ENCODE data around the gene PRDM8. TPM values are rescaled to one million over a fixed set of nuclear protein-coding genes. Genes with fewer than 3 reads are reported as not detected.

Gene PRDM8
- total RNA-seq: 1 to 10 TPM; 1.4 to 1.6 TPM

DNA sequence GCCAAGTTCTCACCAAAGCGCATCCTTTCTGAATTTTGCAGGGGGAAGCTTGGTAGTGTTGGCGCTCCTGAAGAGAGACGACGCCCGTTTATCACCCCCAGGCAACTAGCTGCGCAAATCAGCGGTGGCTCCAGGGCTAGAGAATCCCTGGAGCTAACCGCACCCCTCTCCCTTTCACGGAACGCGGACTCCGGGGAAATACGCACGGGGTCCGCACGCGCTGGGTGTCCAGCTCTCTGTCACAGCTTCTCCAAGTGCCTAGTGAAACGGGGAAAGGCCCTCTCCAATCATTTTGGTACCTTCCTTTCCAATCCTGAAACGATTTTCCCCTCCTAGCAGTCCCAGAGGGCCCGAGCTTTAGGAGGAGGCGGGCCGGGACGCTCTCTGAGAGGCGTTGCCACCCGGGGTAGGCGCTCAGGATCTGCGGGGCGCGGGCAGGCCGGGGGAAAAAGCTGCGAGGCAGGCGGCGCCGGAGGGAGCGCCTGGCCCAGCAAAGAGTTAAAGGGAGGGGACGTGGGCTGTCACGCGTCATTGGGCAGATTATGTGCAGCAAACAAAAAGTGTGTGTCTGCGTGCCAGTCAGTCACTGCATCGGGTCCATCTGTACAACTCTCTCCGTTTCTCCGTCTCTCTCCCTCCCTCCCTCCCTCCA is at the start of gene PRDM8:
TSS of gene PRDM8 (plus strand) at position 582 of the 652 bp plus-strand sequence. CDS start 2,578 bp downstream, outside the sequence.
- H3K27me3 Mint-ChIP-seq: peaks cover 33% of the 10 kb centered on the region
- peak within 1 kb of the TSS; percentile 64 for H3K4me3 Mint-ChIP-seq
- peaks cover 30% of the 10 kb centered on the region for H3K4me1 Mint-ChIP-seq
- POLR2A ChIA-PET: no interaction called here
- H3K9me3 Mint-ChIP-seq (ENCODE audit: low read depth): no peaks in the 10 kb centered on the region
- H3K36me3 Mint-ChIP-seq (ENCODE audit: low read depth): no peaks in the 10 kb centered on the region
- ATAC-seq (peak; percentile 51), DNase-seq (peak; percentile 59)
- intact Hi-C loops (cut with DNase I, micrococcal nuclease): loop anchor here in 1 of 2 experiments (2.0 kb wide), 1 partner anchor 70 kb away; the partner anchor contains the start of gene FGF5
- no peak within 1 kb of the TSS for H3K27ac Mint-ChIP-seq
- CTCF ChIA-PET: interaction anchor here (1.0 to 7.0 kb wide), 3 partner anchors 11 to 123 kb away, joined by 3 to 105 read pairs (median 3); no protein-coding TSS in a partner anchor

DNA sequence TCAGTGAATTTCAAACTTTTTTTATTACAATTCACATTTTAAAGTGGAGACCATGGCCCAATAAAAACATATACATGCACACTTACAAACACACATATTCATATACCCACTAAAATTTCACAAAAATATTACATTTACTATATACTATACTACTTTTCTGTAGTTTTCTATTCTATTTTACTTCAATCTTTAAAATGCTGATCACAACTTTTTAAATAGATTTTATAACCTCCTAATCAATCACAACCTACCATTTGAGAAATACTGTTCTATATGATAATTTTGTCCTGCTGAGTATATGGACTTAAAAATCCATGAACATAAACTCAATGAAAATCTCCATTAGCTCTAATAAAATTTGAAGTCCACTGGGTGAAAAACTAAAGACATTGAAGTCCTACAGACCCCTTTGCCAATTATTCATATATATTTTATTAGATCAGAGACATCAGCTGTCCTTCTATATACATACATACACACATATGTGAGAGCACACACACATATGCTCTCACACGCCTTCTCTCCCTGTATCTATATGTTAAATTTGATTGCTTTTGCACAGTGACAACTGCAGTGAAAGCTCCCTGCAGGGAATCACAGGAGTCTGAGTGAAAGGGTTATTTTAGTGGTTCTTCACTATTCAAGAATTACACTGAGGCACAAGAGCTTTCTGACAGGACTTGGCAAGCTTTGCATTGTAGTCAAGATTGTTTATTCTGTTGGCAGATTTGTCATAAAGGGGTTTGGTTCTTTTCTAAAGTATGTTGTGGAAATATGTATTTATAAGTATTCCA is 46.7 kb upstream of the PRDM8 start:
- Mint-ChIP-seq H3K4me1 (peaks cover 23% of the 10 kb centered on the region), H3K4me3 (no peak overlapping the region), H3K27ac (no peak overlapping the region), H3K9me3 (ENCODE audit: low read depth) (no peaks in the 10 kb centered on the region), H3K27me3 (no peaks in the 10 kb centered on the region), H3K36me3 (ENCODE audit: low read depth) (no peaks in the 10 kb centered on the region)
- no peak for ATAC-seq
- POLR2A ChIA-PET: no interaction called here
- CTCF ChIA-PET: interaction anchor here (0.5 to 1.3 kb wide), 2 partner anchors 12 to 115 kb away, joined by 3 read pairs; no protein-coding TSS in a partner anchor
- intact Hi-C loops (cut with DNase I, micrococcal nuclease): no loop called here
- DNase-seq: no peak

DNA sequence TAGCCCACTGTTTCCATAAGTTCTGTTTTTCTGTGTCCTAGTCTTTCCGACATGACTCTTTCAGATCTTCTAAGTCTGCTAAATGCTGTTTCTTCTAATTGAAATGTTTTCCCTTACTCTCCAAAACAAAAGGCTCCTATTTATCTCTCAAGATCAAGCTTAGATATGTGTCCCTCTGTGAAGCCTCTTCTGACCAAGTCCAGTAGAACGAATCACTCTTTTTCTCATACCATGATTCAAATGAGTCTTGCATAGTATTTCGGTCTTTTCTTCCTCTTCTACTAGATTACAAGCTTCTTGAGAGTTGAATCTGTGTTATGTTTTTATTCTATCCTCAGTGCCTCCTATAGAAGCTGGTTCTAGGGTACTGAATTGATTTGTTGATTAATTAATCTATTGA is 45.3 kb upstream of the PRDM8 start:
- ChIA-PET POLR2A (no interaction called here), CTCF (interaction anchor here (1.1 kb wide), 1 partner anchor 17 kb away, joined by 3 read pairs; no protein-coding TSS in a partner anchor)
- Mint-ChIP-seq H3K4me3 (no peak overlapping the region), H3K27ac (no peak overlapping the region), H3K36me3 (ENCODE audit: low read depth) (no peaks in the 10 kb centered on the region), H3K9me3 (ENCODE audit: low read depth) (no peaks in the 10 kb centered on the region), H3K4me1 (peaks cover 23% of the 10 kb centered on the region), H3K27me3 (no peaks in the 10 kb centered on the region)
- DNase-seq: no peak
- intact Hi-C loops (cut with DNase I, micrococcal nuclease): no loop called here
- ATAC-seq: peak; percentile 34

GRCh38 chr4:80153874-80154544 is 43.3 kb upstream of the PRDM8 start:
- CTCF ChIA-PET: interaction anchor here (1.1 to 3.2 kb wide), 9 partner anchors 13 to 59 kb away, joined by 3 to 19 read pairs (median 7); no protein-coding TSS in a partner anchor
- Mint-ChIP-seq H3K4me1 (peaks cover 28% of the 10 kb centered on the region), H3K4me3 (no peak overlapping the region), H3K27ac (peak overlapping the region; percentile 67), H3K9me3 (ENCODE audit: low read depth) (peaks cover 2% of the 10 kb centered on the region), H3K27me3 (no peaks in the 10 kb centered on the region), H3K36me3 (ENCODE audit: low read depth) (no peaks in the 10 kb centered on the region)
- DNase-seq (no peak), ATAC-seq (peak; percentile 89)
- POLR2A ChIA-PET: interaction anchor here (0.6 to 1.2 kb wide), 3 partner anchors 17 to 28 kb away, joined by 3 to 5 read pairs (median 3); no protein-coding TSS in a partner anchor
- intact Hi-C loops (cut with DNase I, micrococcal nuclease): loop anchor here (1.0 to 2.0 kb wide), 4 partner anchors 15 to 30 kb away; no protein-coding TSS in a partner anchor

DNA sequence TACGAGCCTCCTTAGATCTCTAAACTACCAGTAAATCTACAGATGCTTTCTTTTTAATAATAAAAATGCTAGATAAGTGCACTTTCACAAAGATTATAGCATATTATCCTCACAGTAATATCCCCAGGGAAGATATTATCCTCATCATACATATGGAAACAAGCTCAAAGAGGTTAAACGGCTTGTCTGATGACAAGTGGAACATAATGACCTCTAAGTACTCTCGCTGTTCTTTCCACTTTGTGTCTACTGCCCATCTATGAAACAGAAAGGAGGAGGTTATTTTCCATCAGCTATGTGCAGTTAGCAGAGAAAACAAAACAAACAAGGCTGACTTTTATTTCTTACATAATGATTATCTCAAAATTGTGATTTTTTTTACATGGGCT is 42.8 kb upstream of the PRDM8 start:
- H3K4me1 Mint-ChIP-seq: peaks cover 28% of the 10 kb centered on the region
- POLR2A ChIA-PET: interaction anchor here (0.6 to 1.2 kb wide), 2 partner anchors 17 to 18 kb away, joined by 3 read pairs; no protein-coding TSS in a partner anchor
- ATAC-seq: peak; percentile 60
- H3K27me3 Mint-ChIP-seq: no peaks in the 10 kb centered on the region
- H3K36me3 Mint-ChIP-seq (ENCODE audit: low read depth): no peaks in the 10 kb centered on the region
- no peak overlapping the region for H3K4me3 Mint-ChIP-seq
- peak overlapping the region; percentile 67 for H3K27ac Mint-ChIP-seq
- peaks cover 2% of the 10 kb centered on the region for H3K9me3 Mint-ChIP-seq (ENCODE audit: low read depth)
- no peak for DNase-seq
- CTCF ChIA-PET: interaction anchor here (1.1 to 3.2 kb wide), 9 partner anchors 12 to 59 kb away, joined by 3 to 19 read pairs (median 7); no protein-coding TSS in a partner anchor
- intact Hi-C loops (cut with DNase I, micrococcal nuclease): loop anchor here (1.0 to 2.0 kb wide), 4 partner anchors 16 to 30 kb away; no protein-coding TSS in a partner anchor

DNA sequence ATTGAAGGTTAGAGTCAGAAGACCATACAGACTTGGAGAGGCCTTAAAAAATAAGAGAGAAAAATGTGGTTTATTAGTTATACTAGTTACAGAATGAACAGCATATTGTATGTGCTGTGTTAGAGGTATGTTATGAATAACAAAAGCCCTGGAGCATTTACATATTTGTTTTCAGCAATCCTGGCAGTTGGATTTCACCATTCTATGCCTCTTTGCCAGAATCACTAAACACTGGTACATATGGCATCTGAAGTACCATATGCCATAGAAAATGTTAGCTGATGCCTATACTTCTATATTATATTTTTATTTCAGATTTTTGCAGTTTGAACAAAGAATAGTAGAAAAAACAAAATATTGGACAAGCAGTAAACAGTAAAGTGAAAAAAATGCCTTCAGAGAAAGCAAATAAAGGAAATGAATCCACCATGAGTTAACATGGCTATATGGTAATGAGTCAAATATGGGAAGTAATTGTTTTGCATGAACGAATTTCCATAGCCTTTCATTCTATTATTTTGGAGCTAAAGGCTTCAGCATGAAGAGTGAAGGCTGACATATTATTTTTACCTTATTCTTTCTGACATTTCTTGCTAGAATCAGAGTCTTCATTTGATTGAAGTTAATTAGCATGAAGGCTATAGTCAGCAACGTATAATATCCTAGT is 41.9 kb upstream of the PRDM8 start:
- Mint-ChIP-seq H3K4me3 (no peak overlapping the region), H3K36me3 (ENCODE audit: low read depth) (no peaks in the 10 kb centered on the region), H3K9me3 (ENCODE audit: low read depth) (peaks cover 2% of the 10 kb centered on the region), H3K4me1 (peaks cover 28% of the 10 kb centered on the region), H3K27ac (no peak overlapping the region), H3K27me3 (no peaks in the 10 kb centered on the region)
- POLR2A ChIA-PET: interaction anchor here (0.7 to 1.2 kb wide), 2 partner anchors 10 to 16 kb away, joined by 3 read pairs; no protein-coding TSS in a partner anchor
- intact Hi-C loops (cut with DNase I, micrococcal nuclease): loop anchor here in 1 of 2 experiments (2.0 kb wide), 1 partner anchor 17 kb away; no protein-coding TSS in a partner anchor
- DNase-seq: no peak
- no peak for ATAC-seq
- CTCF ChIA-PET: interaction anchor here (1.2 to 3.2 kb wide), 6 partner anchors 11 to 42 kb away, joined by 3 to 19 read pairs (median 6); partner anchors contain the start of gene PRDM8

DNA sequence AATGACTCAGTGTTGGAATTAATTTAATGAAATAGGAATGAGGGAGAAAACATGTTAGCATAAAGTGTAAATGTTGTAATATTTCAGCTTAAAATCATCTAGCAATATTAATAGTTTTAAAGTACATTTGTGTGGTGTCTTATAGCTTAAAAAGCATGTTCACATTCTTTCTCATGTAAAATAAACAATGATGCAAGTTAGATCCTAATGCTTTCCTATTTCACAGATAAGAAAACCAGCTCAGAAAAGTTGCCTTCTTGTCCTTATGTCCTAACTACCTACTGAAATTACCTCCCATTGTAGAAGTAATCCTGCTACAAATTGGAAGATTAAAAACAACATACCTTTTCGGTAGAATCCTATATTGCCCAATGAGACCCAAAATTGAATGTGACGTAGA is 40.9 kb upstream of the PRDM8 start:
- no peak overlapping the region for H3K4me3 Mint-ChIP-seq
- H3K9me3 Mint-ChIP-seq (ENCODE audit: low read depth): peaks cover 2% of the 10 kb centered on the region
- no peaks in the 10 kb centered on the region for H3K27me3 Mint-ChIP-seq
- H3K36me3 Mint-ChIP-seq (ENCODE audit: low read depth): no peaks in the 10 kb centered on the region
- intact Hi-C loops (cut with DNase I, micrococcal nuclease): no loop called here
- no peak overlapping the region for H3K27ac Mint-ChIP-seq
- no peak for ATAC-seq
- no peak for DNase-seq
- POLR2A ChIA-PET: no interaction called here
- H3K4me1 Mint-ChIP-seq: peaks cover 28% of the 10 kb centered on the region
- CTCF ChIA-PET: interaction anchor here (0.6 to 3.2 kb wide), 4 partner anchors 16 to 45 kb away, joined by 3 to 19 read pairs (median 4); partner anchors contain the start of gene PRDM8

- peaks cover 5% of the 10 kb centered on the region for H3K4me1 Mint-ChIP-seq
- ChIA-PET CTCF (interaction anchor here (3.3 kb wide), 1 partner anchor 10 kb away, joined by 10 read pairs; no protein-coding TSS in a partner anchor), POLR2A (no interaction called here)
- H3K36me3 Mint-ChIP-seq (ENCODE audit: low read depth): no peaks in the 10 kb centered on the region
- DNase-seq: no peak
- no peak overlapping the region for H3K4me3 Mint-ChIP-seq
- no peak overlapping the region for H3K27ac Mint-ChIP-seq
- intact Hi-C loops (cut with DNase I, micrococcal nuclease): no loop called here
- peaks cover 2% of the 10 kb centered on the region for H3K9me3 Mint-ChIP-seq (ENCODE audit: low read depth)
- ATAC-seq: no peak
- H3K27me3 Mint-ChIP-seq: no peaks in the 10 kb centered on the region
Measured at GRCh38 chr4:80161413-80162058, 35.8 kb upstream of the PRDM8 start.

DNA sequence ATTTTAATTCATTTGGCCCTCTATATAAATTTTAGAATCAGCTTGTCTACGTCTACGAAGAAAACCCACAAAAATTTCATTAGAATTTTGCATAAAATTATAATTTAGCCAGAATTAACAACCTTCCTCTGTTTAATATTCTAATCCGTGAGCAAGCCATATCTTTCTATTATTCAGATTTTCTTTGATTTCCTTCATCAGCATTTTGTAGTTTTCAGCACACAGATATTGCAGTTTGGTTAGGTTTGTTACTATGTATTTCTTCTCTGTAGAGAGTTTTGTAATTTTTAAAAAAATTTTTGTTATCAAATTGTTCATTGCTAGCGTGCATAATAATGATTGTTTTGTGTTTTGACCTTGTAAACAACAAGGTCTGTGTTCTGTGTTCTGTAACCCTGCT is 34.9 kb upstream of the PRDM8 start:
- H3K27me3 Mint-ChIP-seq: no peaks in the 10 kb centered on the region
- intact Hi-C loops (cut with DNase I, micrococcal nuclease): no loop called here
- H3K27ac Mint-ChIP-seq: no peak overlapping the region
- ATAC-seq (no peak), DNase-seq (no peak)
- no peaks in the 10 kb centered on the region for H3K36me3 Mint-ChIP-seq (ENCODE audit: low read depth)
- no peak overlapping the region for H3K4me3 Mint-ChIP-seq
- no peaks in the 10 kb centered on the region for H3K9me3 Mint-ChIP-seq (ENCODE audit: low read depth)
- CTCF ChIA-PET: interaction anchor here (0.6 to 3.3 kb wide), 2 partner anchors 9 to 259 kb away, joined by 3 to 10 read pairs; no protein-coding TSS in a partner anchor
- POLR2A ChIA-PET: no interaction called here
- peaks cover under 1% of the 10 kb centered on the region for H3K4me1 Mint-ChIP-seq

- no peak overlapping the region for H3K27ac Mint-ChIP-seq
- POLR2A ChIA-PET: interaction anchor here (0.6 kb wide), 2 partner anchors 10 to 501 kb away, joined by 3 to 4 read pairs; no protein-coding TSS in a partner anchor
- intact Hi-C loops (cut with DNase I, micrococcal nuclease): no loop called here
- ATAC-seq (no peak), DNase-seq (no peak)
- H3K4me3 Mint-ChIP-seq: no peak overlapping the region
- H3K9me3 Mint-ChIP-seq (ENCODE audit: low read depth): no peaks in the 10 kb centered on the region
- no peaks in the 10 kb centered on the region for H3K36me3 Mint-ChIP-seq (ENCODE audit: low read depth)
- CTCF ChIA-PET: interaction anchor here (2.4 kb wide), 1 partner anchor 11 kb away, joined by 8 read pairs; no protein-coding TSS in a partner anchor
- peaks cover 5% of the 10 kb centered on the region for H3K4me1 Mint-ChIP-seq
- H3K27me3 Mint-ChIP-seq: no peaks in the 10 kb centered on the region
Measured at GRCh38 chr4:80165855-80166254, 31.4 kb upstream of the PRDM8 start.

Measured in activated CD4-positive, alpha-beta T cell treated with anti-CD3 and anti-CD28 coated beads for 36 hours (primary cell).